ENCODE results near the gene DUSP12. TPM values are rescaled to one million over a fixed set of nuclear protein-coding genes. Genes with fewer than 3 reads are reported as not detected.
A peak's percentile ranks its signal among the peaks of the same experiment; 100 is the strongest.

The DUSP12 gene
- total RNA-seq, 1 donor = 27.8 TPM

DNA sequence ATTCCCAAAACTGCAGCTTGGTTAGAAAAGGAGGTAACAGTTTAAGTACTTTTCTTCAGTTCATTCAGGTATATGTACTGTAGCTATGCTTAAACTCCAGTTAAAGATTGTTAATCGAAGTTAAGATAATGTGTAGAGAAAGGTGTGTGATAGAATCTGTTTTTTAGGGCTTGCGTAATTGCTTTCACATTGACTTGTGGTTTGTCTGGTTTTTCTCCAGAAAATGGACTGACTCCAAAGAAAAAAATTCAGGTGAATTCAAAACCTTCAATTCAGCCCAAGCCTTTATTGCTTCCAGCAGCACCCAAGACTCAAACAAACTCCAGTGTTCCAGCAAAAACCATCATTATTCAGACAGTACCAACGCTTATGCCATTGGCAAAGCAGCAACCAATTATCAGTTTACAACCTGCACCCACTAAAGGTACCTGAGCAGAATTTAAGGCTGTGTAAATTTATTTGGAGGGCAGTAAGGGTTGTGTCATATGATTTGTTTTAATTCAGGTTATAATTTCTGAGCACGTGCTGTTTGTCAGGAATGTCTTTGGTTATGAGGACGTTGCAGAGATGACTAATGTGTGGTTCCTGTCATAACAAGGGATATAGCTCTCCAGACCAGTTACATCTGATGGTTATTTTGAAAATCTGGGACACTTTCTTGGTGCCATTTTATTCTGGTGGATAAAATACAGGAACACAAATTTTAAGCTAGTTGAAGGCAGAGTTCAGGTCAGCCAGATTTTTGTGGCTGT lies 42.5 kb downstream of the DUSP12 start:
- peak; percentile 11 for DNase-seq (ENCODE audit: low read depth)

DNA sequence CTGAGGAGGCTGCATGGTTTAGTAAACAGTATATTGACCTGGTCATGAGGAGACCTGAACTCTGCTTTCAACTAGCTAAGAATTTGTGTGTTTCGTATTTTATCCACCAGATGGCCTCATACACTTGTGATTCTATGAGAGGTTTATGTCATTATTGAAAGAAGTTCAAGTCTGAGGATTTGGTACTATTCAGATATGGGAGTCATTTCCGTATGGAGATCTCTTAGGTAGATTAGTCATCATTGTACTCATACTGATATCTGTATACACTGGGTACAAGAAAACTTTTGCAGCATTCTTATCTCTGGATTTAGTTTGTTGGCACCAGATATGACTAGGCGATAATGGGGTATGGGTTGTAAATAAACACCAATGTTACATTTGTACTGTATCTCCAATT lies 43.2 kb downstream of the DUSP12 start:
- TF ChIP-seq, protein P1, sequence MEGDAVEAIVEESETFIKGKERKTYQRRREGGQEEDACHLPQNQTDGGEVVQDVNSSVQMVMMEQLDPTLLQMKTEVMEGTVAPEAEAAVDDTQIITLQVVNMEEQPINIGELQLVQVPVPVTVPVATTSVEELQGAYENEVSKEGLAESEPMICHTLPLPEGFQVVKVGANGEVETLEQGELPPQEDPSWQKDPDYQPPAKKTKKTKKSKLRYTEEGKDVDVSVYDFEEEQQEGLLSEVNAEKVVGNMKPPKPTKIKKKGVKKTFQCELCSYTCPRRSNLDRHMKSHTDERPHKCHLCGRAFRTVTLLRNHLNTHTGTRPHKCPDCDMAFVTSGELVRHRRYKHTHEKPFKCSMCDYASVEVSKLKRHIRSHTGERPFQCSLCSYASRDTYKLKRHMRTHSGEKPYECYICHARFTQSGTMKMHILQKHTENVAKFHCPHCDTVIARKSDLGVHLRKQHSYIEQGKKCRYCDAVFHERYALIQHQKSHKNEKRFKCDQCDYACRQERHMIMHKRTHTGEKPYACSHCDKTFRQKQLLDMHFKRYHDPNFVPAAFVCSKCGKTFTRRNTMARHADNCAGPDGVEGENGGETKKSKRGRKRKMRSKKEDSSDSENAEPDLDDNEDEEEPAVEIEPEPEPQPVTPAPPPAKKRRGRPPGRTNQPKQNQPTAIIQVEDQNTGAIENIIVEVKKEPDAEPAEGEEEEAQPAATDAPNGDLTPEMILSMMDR (IDR thresholded peaks at IDR 0.05; ENCODE audit: insufficient read depth, low read length) = peak; percentile 48
- DNase-seq (ENCODE audit: low read depth) = peak; percentile 89
- H3K4me3 ChIP-seq (ENCODE audit: low read depth, low read length) = no peak overlapping the region

More for the DNA sequence above, 42.5 kb downstream of the DUSP12 start:
- TF ChIP-seq, protein P1 (IDR thresholded peaks at IDR 0.05; ENCODE audit: insufficient read depth, low read length) = no peak
- no peak overlapping the region for H3K4me3 ChIP-seq (ENCODE audit: low read depth, low read length)

DNA sequence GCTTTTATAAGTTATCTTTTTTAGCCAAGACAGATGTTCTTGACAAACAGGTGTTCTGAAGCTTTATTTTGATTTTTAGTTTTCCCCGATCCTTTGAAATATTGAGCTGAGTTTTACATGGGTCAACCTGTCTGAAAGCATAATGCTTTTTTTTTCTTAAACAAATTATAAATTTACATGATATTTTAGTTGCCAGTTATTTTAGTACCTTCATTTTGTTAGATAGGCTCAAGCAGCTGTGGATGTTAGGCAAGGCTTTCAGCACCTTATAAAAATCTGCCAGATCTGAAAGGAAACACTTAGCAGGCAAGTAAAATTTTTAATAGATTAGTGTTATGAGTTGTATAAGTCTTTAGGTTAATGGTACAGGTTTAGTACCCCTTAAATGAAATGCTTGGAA lies 50.2 kb downstream of the DUSP12 start:
- no peak overlapping the region for H3K4me3 ChIP-seq (ENCODE audit: low read depth, low read length)
- DNase-seq (ENCODE audit: low read depth) = no peak
- TF ChIP-seq, protein P1 (IDR thresholded peaks at IDR 0.05; ENCODE audit: insufficient read depth, low read length) = no peak

DNA sequence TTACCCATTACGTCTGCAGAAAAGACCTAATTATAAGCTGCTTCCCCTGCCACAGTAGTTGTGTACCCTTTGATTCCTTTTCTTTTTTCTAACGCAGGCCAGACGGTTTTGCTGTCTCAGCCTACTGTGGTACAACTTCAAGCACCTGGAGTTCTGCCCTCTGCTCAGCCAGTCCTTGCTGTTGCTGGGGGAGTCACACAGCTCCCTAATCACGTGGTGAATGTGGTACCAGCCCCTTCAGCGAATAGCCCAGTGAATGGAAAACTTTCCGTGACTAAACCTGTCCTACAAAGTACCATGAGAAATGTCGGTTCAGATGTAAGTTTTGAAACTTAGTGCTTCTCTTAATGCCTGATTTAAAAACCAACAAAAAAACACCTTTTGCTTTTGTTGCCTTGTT lies 52.4 kb downstream of the DUSP12 start:
- DNase-seq (ENCODE audit: low read depth) = no peak
- no peak overlapping the region for H3K4me3 ChIP-seq (ENCODE audit: low read depth, low read length)
- TF ChIP-seq, protein P1 (IDR thresholded peaks at IDR 0.05; ENCODE audit: insufficient read depth, low read length) = no peak

DNA sequence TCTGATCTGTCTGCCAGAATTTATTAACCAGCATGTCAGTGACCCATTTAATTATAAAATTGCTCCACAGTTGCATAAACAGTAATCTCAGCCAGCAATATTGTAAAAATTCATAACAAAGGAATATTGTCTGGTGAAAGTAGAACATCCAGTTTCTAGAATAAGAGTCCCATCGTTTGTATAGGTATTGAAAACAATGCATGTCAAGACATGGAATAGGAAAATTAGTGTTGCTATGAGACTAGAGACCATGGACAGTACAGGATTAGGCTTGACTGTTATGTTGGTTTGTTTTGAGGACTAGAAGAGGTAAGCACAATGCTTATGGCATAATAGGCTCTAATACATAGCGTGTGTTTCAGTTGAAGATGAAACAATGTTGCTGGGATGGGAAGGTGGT lies 53.6 kb downstream of the DUSP12 start:
- TF ChIP-seq, protein P1 (IDR thresholded peaks at IDR 0.05; ENCODE audit: insufficient read depth, low read length) = no peak
- no peak for DNase-seq (ENCODE audit: low read depth)

DNA sequence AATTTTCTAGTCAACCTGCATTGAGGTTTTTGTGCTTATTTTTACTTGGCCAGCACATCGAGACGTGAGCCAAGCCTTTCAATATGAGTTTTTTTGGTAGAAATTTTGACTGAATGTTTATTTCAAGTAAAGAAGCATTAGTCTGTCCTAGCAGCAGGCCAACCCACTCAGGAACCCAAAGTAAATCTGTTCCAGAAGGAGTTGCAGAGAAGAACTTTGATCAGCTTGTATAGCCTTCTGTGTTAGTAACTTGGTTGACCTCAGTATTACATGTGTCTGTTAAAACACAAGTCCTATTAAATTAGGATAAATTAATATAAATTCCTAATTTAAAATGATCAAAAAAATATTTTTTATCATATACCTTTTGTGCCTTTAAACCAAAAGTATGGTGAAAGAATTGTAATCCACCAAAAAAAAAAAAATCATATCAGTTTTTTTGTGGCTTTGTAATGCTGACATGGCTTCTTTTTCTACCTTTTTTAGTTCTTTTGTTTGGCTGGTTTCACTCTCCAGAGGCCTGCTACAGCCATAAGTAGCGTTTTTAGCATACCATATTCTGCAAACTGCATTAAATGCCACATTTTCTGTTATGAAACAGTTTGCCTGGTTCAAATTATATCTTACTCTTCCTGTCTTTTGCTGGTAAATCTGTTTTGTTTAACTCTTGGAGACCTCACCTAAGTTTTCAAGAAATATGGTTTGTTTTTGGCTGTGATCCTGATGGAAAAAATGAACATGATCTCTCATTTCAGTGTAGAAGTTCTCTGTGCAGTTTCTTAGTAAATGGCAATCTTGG lies 56.0 kb downstream of the DUSP12 start:
- no peak overlapping the region for H3K4me3 ChIP-seq (ENCODE audit: low read depth, low read length)
- TF ChIP-seq, protein P1 (IDR thresholded peaks at IDR 0.05; ENCODE audit: insufficient read depth, low read length) = no peak
- peak; percentile 69 for DNase-seq (ENCODE audit: low read depth)

More for the DNA sequence above, 53.6 kb downstream of the DUSP12 start:
- no peak overlapping the region for H3K4me3 ChIP-seq (ENCODE audit: low read depth, low read length)

Small RNAs within 50 kb of the gene (small RNA-seq; reads per million reads assigned to genes)
- gene RN7SL466P = not detected

Other genes starting within 250 kb of the DUSP12 start
- 0.99 TPM in 1 of 2 replicates, not detected in the other for gene FCGR2A, start 244.3 kb upstream of the DUSP12 start, total RNA-seq (ENCODE audit: low replicate concordance)
- gene HSPA6, start 225.2 kb upstream of the DUSP12 start, total RNA-seq (ENCODE audit: low replicate concordance) = 0.45 TPM in 1 of 2 replicates, not detected in the other
- gene FCGR3A, start 200.0 kb upstream of the DUSP12 start, total RNA-seq (ENCODE audit: low replicate concordance) = not detected in 2 replicates
- not detected in 2 replicates for gene FCGR3B, start 118.6 kb upstream of the DUSP12 start, total RNA-seq (ENCODE audit: low replicate concordance)
- not detected in 2 replicates for gene FCGR2B, start 86.6 kb upstream of the DUSP12 start, total RNA-seq (ENCODE audit: low replicate concordance)
- 0.90 TPM in 1 of 2 replicates, not detected in the other for gene FCRLA, start 42.6 kb upstream of the DUSP12 start, total RNA-seq (ENCODE audit: low replicate concordance)
- gene FCRLB, start 28.2 kb upstream of the DUSP12 start, total RNA-seq (ENCODE audit: low replicate concordance) = 3.0 and 4.7 TPM in 2 replicates
- gene ATF6, start 16.5 kb downstream of the DUSP12 start, total RNA-seq (ENCODE audit: low replicate concordance) = 13.7 and 32.8 TPM in 2 replicates

All from fibroblast of the aortic adventitia (primary cell).